Endothelial cell of umbilical vein (primary cell): ENCODE results near the gene CCDC93. TPM values are rescaled to one million over a fixed set of nuclear protein-coding genes. Genes with fewer than 3 reads are reported as not detected.

Experiments
- BruUV-seq: library from RNA; stranded (reverse); fragments of 400-500 nt; replicated peaks from 2 replicates; lab custom pipeline; 2021; lab: Mats Ljungman, UMichigan
- CTCF ChIA-PET: fragments of 300-600, 350-600 bp; sonication (Branson Sonifier 250); formaldehyde crosslinking; loops from one replicate; lab custom pipeline; 2021; ENCODE audit warnings: antibody characterized with exemption, inconsistent platforms; lab: Charles Lee
- POLR2A ChIA-PET: fragments of 300-600, 350-600 bp; sonication (Branson Sonifier 250); formaldehyde crosslinking; loops from one replicate; lab custom pipeline; 2021; ENCODE audit warnings: antibody characterized with exemption, inconsistent platforms; lab: Charles Lee
- DNase-seq: peaks from one replicate; pipeline ENCODE4 v3.0.0-alpha.2; 2011; ENCODE audit warnings: low read depth, low spot score
- FAIRE-seq: peaks from 2 replicates; lab custom pipeline; 2011; peaks lifted over from hg19 to GRCh38; lab: Jason Lieb, UNC
- H2AFZ ChIP-seq: 2 replicates; pipeline ENCODE4 v1.6.0; 2012; ENCODE audit warnings: low read depth, low read length, control low read depth, inconsistent platforms
- H3K27ac ChIP-seq: 2 replicates; pipeline ENCODE4 v1.5.1; 2011; ENCODE audit warnings: low read depth, mild to moderate bottlenecking, control low read depth, low read length, moderate library complexity; ENCODE audit not compliant: insufficient read depth
- H3K27me3 ChIP-seq, 2 experiments: 2 replicates each; pipeline versions ENCODE4 v1.6.0 to v1.6.1; 2011; ENCODE audit warnings: low read length in 2 of 2, mixed read lengths in 1 of 2; ENCODE audit not compliant: control insufficient read depth in 2 of 2, insufficient read depth in 2 of 2
- H3K36me3 ChIP-seq, 2 experiments: 2 replicates in 1 of 2; 3 replicates in 1 of 2; pipeline ENCODE4 v1.5.1; 2011; ENCODE audit warnings: low read length in 2 of 2, mild to moderate bottlenecking in 1 of 2, moderate library complexity in 1 of 2; ENCODE audit not compliant: control insufficient read depth in 2 of 2, insufficient read depth in 2 of 2; ENCODE audit errors: extremely low read depth in 1 of 2
- H3K4me1 ChIP-seq: 3 replicates; pipeline ENCODE4 v1.5.1; 2011; ENCODE audit warnings: mild to moderate bottlenecking, low read length; ENCODE audit not compliant: control insufficient read depth, insufficient read depth; ENCODE audit errors: extremely low read depth
- H3K4me2 ChIP-seq: 2 replicates; pipeline ENCODE4 v1.6.1; 2011; ENCODE audit warnings: low read length, control low read depth, mixed read lengths; ENCODE audit not compliant: insufficient read depth
- H3K4me3 ChIP-seq, 3 experiments: fragments of 200-600 bp in 1 of 3; sonication (generic), shearing (Covaris generic) in 1 of 3; replicated peaks in 1 of 3; 2 replicates each; pipeline ENCODE4 v1.5.1; 2011 to 2016; ENCODE audit warnings: control low read depth in 3 of 3, low read length in 3 of 3, mild to moderate bottlenecking in 2 of 3, inconsistent platforms in 1 of 3, low read depth in 1 of 3, moderate library complexity in 1 of 3; ENCODE audit not compliant: insufficient read depth in 1 of 3
- H3K79me2 ChIP-seq: 2 replicates; pipeline ENCODE4 v1.6.0; 2012; ENCODE audit warnings: low read length, inconsistent platforms; ENCODE audit not compliant: control insufficient read depth, insufficient read depth
- H3K9ac ChIP-seq: replicated peaks from 2 replicates; pipeline ENCODE3; 2011; ENCODE audit warnings: low read length, control low read depth; ENCODE audit not compliant: insufficient read depth; ENCODE audit errors: extremely low read depth
- H3K9me1 ChIP-seq: replicated peaks from 3 replicates; pipeline ENCODE4 v1.6.0; 2011; ENCODE audit warnings: mild to moderate bottlenecking, low read length; ENCODE audit not compliant: control insufficient read depth, insufficient read depth; ENCODE audit errors: extremely low read depth
- H3K9me3 ChIP-seq: replicated peaks from 2 replicates; pipeline ENCODE4 v1.5.1; 2012; ENCODE audit warnings: low read length, inconsistent platforms; ENCODE audit not compliant: control insufficient read depth, insufficient read depth
- H4K20me1 ChIP-seq: replicated peaks from 2 replicates; pipeline ENCODE3; 2011; ENCODE audit warnings: mild to moderate bottlenecking, low read length; ENCODE audit not compliant: control insufficient read depth, insufficient read depth; ENCODE audit errors: extremely low read depth
- CTCF ChIP-seq, 2 donors: IDR thresholded peaks; 1 replicate in 1 of 2; 2 replicates in 1 of 2; pipeline ENCODE4 v1.5.1; 2011; ENCODE audit warnings: low read length in 2 of 2, mild to moderate bottlenecking in 2 of 2, moderate library complexity in 2 of 2, control low read depth in 1 of 2, inconsistent platforms in 1 of 2, low read depth in 1 of 2; ENCODE audit not compliant: insufficient read depth in 1 of 2; ENCODE audit errors: extremely low read depth in 1 of 2
- EZH2 ChIP-seq: IDR thresholded peaks from 2 replicates; pipeline ENCODE4 v1.6.1; 2012; ENCODE audit warnings: borderline replicate concordance, low read depth, mild to moderate bottlenecking, moderate library complexity, low read length, inconsistent platforms; ENCODE audit not compliant: severe bottlenecking
- FOS ChIP-seq: IDR thresholded peaks from 2 replicates; pipeline ENCODE4 v1.6.1; 2011; ENCODE audit warnings: mild to moderate bottlenecking, low read length, moderate library complexity, borderline replicate concordance; ENCODE audit not compliant: insufficient read depth
- JUN ChIP-seq: IDR thresholded peaks from 2 replicates; pipeline ENCODE4 v1.6.1; 2011; ENCODE audit warnings: borderline replicate concordance, low read depth; ENCODE audit not compliant: insufficient read length, insufficient read depth
- MYC ChIP-seq: IDR thresholded peaks from one replicate; pipeline ENCODE4 v1.6.1; 2011; ENCODE audit warnings: mild to moderate bottlenecking, low read depth, low read length
- POLR2A ChIP-seq: IDR thresholded peaks from 2 replicates; pipeline ENCODE4 v1.6.1; 2012; ENCODE audit warnings: low read depth, mild to moderate bottlenecking, control low read depth, low read length
- POLR2AphosphoS5 ChIP-seq: IDR thresholded peaks from 2 replicates; pipeline ENCODE4 v1.6.1; 2012; ENCODE audit warnings: low read depth, mild to moderate bottlenecking, control low read depth, low read length, moderate library complexity; ENCODE audit not compliant: insufficient read depth
- dilution Hi-C: fragments of 300-500 bp; cut with MboI; formaldehyde crosslinking; loops from one replicate; pipeline ENCODE4 v1.15.0; 2019; ENCODE audit warnings: low sequenced_read_pairs; ENCODE audit not compliant: extremely low pct_ligation_motif_present
- intact Hi-C: fragments of 100-400 bp; cut with micrococcal nuclease; formaldehyde crosslinking; loops from one replicate; pipeline ENCODE4 v1.10.0; 2022
- polyA plus RNA-seq, 4 experiments: library from polyadenylated mRNA; depleted of rRNA in 3 of 4; stranded (reverse) in 3 of 4; unstranded in 1 of 4; fragments of >200 nt; gene quantifications; 2 replicates each; pipeline versions ENCODE4 v1.2.1 to v1.2.3, GENCODE V29; 2011 to 2012; ENCODE audit warnings: missing spikeins in 1 of 4
- total RNA-seq: library from RNA; stranded (reverse); gene quantifications from 2 replicates; pipeline ENCODE4 v1.2.3, GENCODE V29; 2021
- TF ChIP-seq, protein P1 (sequence below): IDR thresholded peaks from 2 replicates; pipeline ENCODE4 v1.6.1; 2011; ENCODE audit not compliant: insufficient read depth, insufficient read length

The CCDC93 gene
- total and polyA plus RNA-seq, 2 donors (not counting 3 experiments of a cell fraction or from before 2014, with no cell fraction given): 13.8 to 35.1 TPM

GRCh38 chr2:117967977-117968718, 45.7 kb downstream of the CCDC93 start:
- H3K79me2 ChIP-seq: no peaks in the 10 kb centered on the region
- dilution Hi-C loops (no loop called here), intact Hi-C loops (no loop called here)
- ChIA-PET POLR2A (no interaction called here), CTCF (interaction anchor here (0.8 to 3.5 kb wide), 6 partner anchors 8 to 111 kb away, joined by 3 to 17 read pairs (median 4); no protein-coding TSS in a partner anchor)
- H2AFZ ChIP-seq: no peak overlapping the region
- H3K27ac ChIP-seq: no peak overlapping the region
- FAIRE-seq (no peak), DNase-seq (no peak)
- no peaks in the 10 kb centered on the region for H4K20me1 ChIP-seq
- no peak overlapping the region for H3K9ac ChIP-seq
- H3K9me3 ChIP-seq: no peaks in the 10 kb centered on the region
- no peak overlapping the region for H3K4me3 ChIP-seq
- no TSS peak for BruUV-seq
- H3K4me2 ChIP-seq: no peak overlapping the region
- peaks cover 0 to 17% of the 10 kb centered on the region in 2 experiments for H3K36me3 ChIP-seq
- TF ChIP-seq MYC (no peak), JUN (no peak)
- TF ChIP-seq, protein P1, sequence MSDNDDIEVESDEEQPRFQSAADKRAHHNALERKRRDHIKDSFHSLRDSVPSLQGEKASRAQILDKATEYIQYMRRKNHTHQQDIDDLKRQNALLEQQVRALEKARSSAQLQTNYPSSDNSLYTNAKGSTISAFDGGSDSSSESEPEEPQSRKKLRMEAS: no peak
- no peaks in the 10 kb centered on the region for H3K9me1 ChIP-seq
- no peaks in the 10 kb centered on the region for H3K4me1 ChIP-seq
- H3K27me3 ChIP-seq: no peaks in the 10 kb centered on the region

DNA sequence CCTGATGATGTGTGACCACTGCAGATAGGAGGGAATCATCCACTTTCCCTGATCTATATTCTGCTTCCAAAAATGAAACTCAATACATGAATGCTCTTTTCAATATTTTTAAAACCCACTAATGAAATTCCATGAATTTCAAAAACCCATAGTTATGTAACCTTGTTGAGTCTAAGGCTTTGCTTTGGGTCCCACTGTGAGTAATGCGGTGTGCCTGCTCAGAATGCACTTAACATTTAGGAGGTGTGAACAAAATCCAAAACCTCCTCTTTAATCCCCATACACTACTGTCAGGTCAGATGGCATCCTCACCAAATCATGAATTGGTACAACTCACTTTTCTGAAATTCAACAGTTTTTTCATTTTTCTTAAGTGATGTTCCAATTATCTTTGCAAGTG, 50.4 kb downstream of the CCDC93 start:
- H3K79me2 ChIP-seq: no peaks in the 10 kb centered on the region
- no peaks in the 10 kb centered on the region for H3K9me1 ChIP-seq
- DNase-seq: no peak
- no TSS peak for BruUV-seq
- no peaks in the 10 kb centered on the region for H3K27me3 ChIP-seq
- no peak overlapping the region for H3K9ac ChIP-seq
- H3K4me1 ChIP-seq: peaks cover 21% of the 10 kb centered on the region
- no peak for TF ChIP-seq POLR2AphosphoS5
- no peak for TF ChIP-seq EZH2
- no peak for TF ChIP-seq MYC
- no peak for TF ChIP-seq JUN
- no peak for TF ChIP-seq POLR2A
- TF ChIP-seq CTCF (IDR thresholded peaks at IDR 0.05; ENCODE audit: extremely low read depth in 1 of 2, insufficient read depth in 1 of 2, low read depth in 1 of 2, low read length in 2 of 2): no peak
- no peak for TF ChIP-seq FOS
- no peak overlapping the region for H3K4me2 ChIP-seq
- no peak overlapping the region for H3K27ac ChIP-seq
- H3K4me3 ChIP-seq: no peak overlapping the region
- H3K36me3 ChIP-seq: peaks cover 0 to 6% of the 10 kb centered on the region in 2 experiments
- CTCF ChIA-PET: no interaction called here
- no peak overlapping the region for H2AFZ ChIP-seq
- H4K20me1 ChIP-seq: no peaks in the 10 kb centered on the region
- dilution Hi-C loops: no loop called here
- no peak for FAIRE-seq
- intact Hi-C loops: no loop called here
- no peaks in the 10 kb centered on the region for H3K9me3 ChIP-seq
- POLR2A ChIA-PET: no interaction called here
